GM18508 (cell line): ENCODE measurements around the gene RBM22.

ENCODE experiments used
- ATAC-seq: cut with Tn5 transposase; IDR thresholded peaks from one replicate; pipeline ENCODE4 v1.9.1; 2021; ENCODE audit warnings: moderate number of reproducible peaks; ENCODE audit not compliant: insufficient read depth, unreplicated experiment

RBM22 gene

DNA sequence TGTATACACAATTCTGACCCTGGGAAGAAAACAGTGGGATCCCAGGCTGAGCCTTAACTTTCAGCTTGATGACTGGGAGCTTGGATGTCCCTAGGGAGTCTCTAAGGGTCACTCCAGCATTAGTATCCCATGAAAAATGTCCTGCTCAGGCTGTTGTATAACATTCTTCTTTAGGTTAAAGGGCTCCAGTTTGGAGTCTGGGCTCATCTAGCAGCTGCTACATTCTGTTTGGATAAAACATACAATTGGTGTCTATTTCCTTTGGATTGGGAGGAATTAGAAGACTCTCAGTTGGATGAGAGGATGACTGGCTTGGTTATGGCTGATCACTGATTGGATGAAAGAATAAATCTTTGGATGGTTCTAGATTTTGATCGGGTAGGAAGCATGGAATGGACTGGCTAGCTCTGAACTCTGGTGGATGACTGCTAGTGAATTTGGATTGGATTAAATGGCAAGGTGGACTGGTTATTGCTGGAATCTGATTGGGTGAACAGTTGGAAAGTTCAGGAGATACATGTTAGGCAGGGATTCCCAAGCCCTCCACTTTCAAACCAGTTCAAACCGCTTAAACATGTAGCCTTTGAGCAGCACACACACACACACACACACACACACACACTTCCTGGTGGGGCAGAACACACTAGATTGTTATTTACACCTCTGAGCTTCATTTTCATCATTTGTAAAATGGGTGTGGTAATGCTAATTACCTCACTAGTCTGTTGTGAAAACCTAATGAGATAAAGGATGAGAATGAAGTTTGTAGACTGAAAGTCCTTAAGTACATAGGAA lies 46.9 kb downstream of the RBM22 start:
- ATAC-seq: no peak

GRCh38 chr5:150653145-150653761 lies 47.6 kb downstream of the RBM22 start:
- no peak for ATAC-seq

DNA sequence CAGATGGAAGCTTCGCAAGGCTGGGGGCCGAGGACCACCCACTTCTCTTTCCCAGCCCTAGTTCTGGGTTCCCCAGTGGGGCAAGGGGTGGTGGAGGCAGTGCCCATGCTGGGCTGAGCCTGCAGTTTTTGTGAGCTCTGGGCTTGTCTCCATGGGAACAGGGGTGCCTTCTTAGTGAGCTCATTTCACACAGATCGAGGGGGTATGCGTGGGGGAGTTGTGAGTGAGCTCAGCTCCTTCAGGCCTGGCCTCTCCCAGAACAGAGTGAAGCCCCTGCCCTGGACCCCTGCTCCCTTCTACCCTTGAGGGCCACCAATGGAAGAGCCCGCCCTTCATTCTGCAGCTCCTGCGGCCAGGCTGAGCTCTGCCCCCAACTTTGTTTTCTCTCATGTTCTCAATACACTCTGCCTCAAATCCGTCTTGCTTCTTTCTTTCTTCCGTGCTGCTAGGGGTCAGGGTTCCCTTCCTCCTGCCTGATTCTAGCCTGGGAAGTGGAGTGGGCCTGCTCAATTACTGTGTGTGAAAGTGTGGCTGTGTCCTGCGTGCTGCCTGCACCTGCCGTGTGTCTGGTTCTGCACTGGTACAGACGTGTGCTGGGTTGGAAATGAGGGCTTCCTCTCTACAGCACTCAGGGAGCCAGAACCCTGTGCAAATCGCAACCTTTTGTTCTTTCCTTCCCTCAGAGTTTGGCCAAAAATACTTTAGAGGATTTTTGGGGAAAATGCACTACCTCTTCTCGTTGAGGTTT lies 48.8 kb downstream of the RBM22 start:
- ATAC-seq: no peak

- ATAC-seq: no peak
Observed at GRCh38 chr5:150651382-150651781, 49.5 kb downstream of the RBM22 start.

- ATAC-seq: no peak
Observed at GRCh38 chr5:150650021-150651006, 50.5 kb downstream of the RBM22 start.

DNA sequence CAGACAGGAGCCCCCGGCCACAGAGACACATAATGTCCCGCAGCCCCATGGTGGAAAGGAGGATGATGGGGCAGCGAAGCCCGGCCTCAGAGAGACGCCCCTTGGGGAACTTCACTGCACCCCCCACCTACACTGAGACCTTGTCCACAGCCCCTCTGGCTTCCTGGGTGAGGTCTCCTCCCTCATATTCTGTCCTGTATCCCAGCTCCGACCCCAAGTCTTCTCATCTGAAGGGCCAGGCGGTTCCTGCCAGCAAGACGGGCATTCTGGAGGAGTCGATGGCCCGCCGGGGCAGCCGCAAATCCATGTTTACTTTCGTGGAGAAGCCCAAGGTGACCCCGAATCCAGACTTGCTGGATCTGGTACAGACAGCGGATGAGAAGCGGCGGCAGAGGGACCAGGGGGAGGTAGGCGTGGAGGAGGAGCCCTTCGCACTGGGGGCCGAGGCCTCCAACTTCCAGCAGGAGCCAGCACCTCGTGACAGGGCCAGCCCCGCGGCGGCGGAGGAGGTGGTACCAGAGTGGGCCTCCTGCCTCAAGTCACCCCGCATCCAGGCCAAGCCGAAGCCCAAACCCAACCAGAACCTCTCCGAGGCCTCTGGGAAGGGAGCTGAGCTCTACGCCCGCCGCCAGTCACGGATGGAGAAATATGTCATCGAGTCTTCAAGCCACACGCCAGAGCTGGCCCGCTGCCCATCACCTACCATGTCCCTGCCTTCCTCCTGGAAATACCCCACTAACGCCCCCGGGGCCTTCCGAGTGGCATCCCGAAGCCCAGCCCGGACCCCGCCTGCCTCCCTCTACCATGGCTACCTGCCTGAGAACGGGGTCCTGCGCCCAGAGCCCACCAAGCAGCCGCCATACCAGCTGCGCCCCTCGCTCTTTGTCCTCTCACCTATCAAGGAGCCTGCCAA lies 51.5 kb downstream of the RBM22 start:
- no peak for ATAC-seq

- no peak for ATAC-seq
Observed at GRCh38 chr5:150648294-150649107, 52.4 kb downstream of the RBM22 start.

- no peak for ATAC-seq
Observed at GRCh38 chr5:150647275-150648251, 53.3 kb downstream of the RBM22 start.

DNA sequence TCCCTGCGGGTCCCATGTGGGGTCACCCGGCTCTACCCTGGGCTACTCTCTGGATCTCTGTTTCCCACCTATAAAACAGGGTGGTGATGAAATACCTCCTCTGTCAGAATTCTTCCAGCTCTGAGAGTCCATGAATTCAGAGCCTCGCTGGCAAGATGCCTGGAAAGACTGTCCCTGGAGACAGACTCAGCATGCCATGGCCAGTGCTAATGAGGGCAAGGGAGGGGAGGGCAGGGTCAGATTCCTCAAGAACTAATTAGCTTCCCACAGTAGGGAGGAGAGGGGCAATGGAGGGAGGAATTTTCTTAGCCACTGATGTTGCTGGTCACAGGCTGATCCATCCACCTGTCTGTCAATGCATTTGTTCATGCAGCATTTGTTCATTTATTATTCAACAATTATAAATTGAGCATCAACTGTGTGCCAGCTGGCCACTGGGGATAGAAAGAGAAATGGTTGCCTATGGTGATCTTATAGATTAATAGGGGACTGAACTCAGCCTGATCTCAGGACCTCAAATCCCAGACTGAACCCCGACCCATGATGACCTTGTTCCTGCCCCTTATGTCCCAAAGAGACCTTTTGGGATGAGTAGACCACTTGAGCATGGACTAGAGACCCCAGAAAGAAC lies 55.7 kb downstream of the RBM22 start:
- no peak for ATAC-seq

- ATAC-seq: no peak
Observed at GRCh38 chr5:150644514-150644913, 56.3 kb downstream of the RBM22 start.

DNA sequence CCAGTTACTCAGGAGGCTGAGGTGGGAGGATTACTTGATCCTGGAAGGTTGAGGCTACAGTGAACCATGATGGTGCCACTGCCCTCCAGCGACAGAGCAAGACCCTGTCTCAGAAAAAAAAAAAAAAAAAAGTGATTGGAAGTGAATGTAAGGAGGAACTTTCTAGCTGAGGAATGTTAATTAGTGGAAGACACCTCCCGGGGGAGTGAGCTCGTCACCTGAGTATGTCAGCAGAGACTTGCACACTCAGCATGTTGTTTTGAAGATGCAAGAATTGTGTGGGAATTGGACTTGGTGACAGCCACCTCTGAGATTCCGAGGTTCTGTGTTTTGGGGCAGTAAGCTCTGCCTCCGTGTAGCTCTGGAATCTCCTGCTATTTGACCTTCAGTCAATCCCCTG lies 56.8 kb downstream of the RBM22 start:
- ATAC-seq: no peak

DNA sequence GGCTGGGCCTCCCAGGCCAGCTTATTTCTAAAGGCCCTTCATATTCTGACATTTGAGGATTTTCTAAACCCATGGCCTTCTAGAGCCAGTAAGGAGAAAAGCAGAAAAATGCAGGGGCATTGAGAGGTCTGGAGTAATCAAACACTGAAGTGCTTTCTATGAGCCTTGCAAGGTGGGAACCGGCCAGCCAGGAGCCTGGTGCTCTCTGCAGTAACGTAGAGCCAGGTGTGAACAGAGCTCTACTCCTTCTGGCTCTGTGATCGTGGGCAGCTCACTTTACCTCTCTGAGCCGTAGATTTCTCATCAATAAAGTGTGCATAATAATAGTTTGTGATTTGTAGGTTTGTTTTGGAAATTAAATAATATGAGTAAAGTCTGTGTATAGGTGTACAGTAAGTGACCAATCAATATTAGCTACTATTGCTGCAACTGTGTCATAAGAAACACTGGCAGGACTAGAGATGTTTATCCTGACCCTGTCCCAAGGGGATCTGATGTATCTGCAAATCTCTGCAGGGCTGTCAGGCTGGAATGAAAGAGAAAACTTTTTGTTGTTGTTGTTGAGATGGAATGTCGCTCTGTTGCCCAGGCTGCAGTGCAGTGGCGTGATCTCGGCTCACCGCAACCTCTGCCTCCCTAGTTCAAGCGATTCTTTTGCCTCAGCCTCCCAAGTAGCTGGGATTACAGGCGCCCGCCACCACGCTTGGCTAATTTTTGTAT lies 57.7 kb downstream of the RBM22 start:
- no peak for ATAC-seq

DNA sequence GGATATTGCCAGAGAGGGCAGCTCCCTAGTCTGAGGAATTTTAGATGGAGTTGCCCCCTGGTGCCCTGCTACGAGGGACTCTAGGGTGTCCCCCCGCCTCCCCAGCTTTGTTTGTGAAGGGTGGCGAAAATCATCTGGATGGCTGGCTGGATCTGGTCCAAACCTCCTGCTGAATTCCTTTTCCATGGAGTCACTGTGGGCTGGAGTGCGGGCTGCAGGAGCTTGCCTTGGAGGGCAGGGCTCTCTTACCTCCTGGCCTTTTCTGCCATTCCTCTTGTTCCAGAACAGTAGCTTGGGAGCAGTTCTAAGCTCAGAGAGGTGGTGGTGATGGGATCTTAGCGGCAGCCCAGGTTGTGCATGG lies 58.3 kb downstream of the RBM22 start:
- no peak for ATAC-seq

GRCh38 chr5:150641824-150642566 lies 58.9 kb downstream of the RBM22 start:
- no peak for ATAC-seq

GRCh38 chr5:150641006-150641570 lies 59.8 kb downstream of the RBM22 start:
- no peak for ATAC-seq
